ENCODE data around the gene ALPK3. TPM values are rescaled to one million over a fixed set of nuclear protein-coding genes. Genes with fewer than 3 reads are reported as not detected.

Gene ALPK3
- polyA plus RNA-seq, 1 donor (not counting 4 experiments of a cell fraction or from before 2014, with no cell fraction given), result 0.07 TPM

DNA sequence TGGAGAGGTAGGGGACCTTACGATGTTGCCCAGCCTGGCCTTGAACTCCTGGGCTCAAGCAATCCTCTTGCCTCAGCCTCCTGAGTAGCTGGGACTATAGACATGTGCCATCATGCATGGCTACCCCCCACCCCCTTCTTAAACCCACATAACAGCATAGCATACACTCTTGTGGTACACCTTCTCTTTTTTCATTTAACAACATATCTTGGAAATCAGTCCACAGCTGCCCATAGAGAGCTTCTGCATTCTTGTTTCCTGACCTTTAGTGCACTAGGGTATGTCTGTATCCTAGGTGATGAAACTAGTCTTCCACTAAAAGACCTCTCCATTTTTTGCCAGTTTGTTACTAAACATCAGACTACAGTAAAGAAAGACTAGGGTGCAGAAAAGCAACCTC, 100.3 kb downstream of the ALPK3 start:
- TF ChIP-seq, protein P1, sequence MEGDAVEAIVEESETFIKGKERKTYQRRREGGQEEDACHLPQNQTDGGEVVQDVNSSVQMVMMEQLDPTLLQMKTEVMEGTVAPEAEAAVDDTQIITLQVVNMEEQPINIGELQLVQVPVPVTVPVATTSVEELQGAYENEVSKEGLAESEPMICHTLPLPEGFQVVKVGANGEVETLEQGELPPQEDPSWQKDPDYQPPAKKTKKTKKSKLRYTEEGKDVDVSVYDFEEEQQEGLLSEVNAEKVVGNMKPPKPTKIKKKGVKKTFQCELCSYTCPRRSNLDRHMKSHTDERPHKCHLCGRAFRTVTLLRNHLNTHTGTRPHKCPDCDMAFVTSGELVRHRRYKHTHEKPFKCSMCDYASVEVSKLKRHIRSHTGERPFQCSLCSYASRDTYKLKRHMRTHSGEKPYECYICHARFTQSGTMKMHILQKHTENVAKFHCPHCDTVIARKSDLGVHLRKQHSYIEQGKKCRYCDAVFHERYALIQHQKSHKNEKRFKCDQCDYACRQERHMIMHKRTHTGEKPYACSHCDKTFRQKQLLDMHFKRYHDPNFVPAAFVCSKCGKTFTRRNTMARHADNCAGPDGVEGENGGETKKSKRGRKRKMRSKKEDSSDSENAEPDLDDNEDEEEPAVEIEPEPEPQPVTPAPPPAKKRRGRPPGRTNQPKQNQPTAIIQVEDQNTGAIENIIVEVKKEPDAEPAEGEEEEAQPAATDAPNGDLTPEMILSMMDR (optimal IDR thresholded peaks at IDR 0.05 in 1 of 3, IDR thresholded peaks at IDR 0.05 in 1 of 3, conservative IDR thresholded peaks at IDR 0.05 in 1 of 3; ENCODE audit: extremely low read depth in 1 of 3, insufficient read depth in 2 of 3, low read length in 3 of 3), result no peak
- no peak for TF ChIP-seq EZH2 (IDR thresholded peaks at IDR 0.05; ENCODE audit: low read length)
- no peak overlapping the region for H3K4me2 ChIP-seq (ENCODE audit: control insufficient read depth, extremely low read depth, insufficient read depth, low read depth, low read length)
- no peaks in the 10 kb centered on the region for H3K79me2 ChIP-seq (ENCODE audit: control insufficient read depth, insufficient read depth, low read length)
- H3K9me1 ChIP-seq (ENCODE audit: control insufficient read depth, extremely low read depth, insufficient read depth, low read length), result no peaks in the 10 kb centered on the region
- no peaks in the 10 kb centered on the region for H4K20me1 ChIP-seq (ENCODE audit: control insufficient read depth, extremely low read depth, insufficient read depth, low read length)
- no peak overlapping the region for H2AFZ ChIP-seq (ENCODE audit: control insufficient read depth, low read length)
- peaks cover 18% of the 10 kb centered on the region for H3K4me1 ChIP-seq (ENCODE audit: control insufficient read depth, extremely low read depth, insufficient read depth, low read length)
- no peak for FAIRE-seq
- no peak overlapping the region for H3K4me3 ChIP-seq (ENCODE audit: control insufficient read depth in 2 of 3, extremely low read depth in 1 of 3, insufficient read depth in 2 of 3, low read depth in 1 of 3, low read length in 3 of 3)
- DNase-seq (ENCODE audit: low read depth, low spot score), result no peak
- no peak overlapping the region for H3K27ac ChIP-seq (ENCODE audit: control insufficient read depth, insufficient read depth, low read length)
- no peak overlapping the region for H3K9ac ChIP-seq (ENCODE audit: control insufficient read depth, extremely low read depth, insufficient read depth, low read length)
- dilution Hi-C loops (cut with MboI; ENCODE audit: extremely low pct_ligation_motif_present, low sequenced_read_pairs), result no loop called here
- no peaks in the 10 kb centered on the region for H3K27me3 ChIP-seq (ENCODE audit: control insufficient read depth, extremely low read depth, insufficient read depth, low read length)
- H3K9me3 ChIP-seq (ENCODE audit: control insufficient read depth, low read depth, low read length), result no peaks in the 10 kb centered on the region
- no peaks in the 10 kb centered on the region for H3K36me3 ChIP-seq (ENCODE audit: control insufficient read depth in 2 of 2, extremely low read depth in 1 of 2, insufficient read depth in 2 of 2, low read length in 2 of 2)

DNA sequence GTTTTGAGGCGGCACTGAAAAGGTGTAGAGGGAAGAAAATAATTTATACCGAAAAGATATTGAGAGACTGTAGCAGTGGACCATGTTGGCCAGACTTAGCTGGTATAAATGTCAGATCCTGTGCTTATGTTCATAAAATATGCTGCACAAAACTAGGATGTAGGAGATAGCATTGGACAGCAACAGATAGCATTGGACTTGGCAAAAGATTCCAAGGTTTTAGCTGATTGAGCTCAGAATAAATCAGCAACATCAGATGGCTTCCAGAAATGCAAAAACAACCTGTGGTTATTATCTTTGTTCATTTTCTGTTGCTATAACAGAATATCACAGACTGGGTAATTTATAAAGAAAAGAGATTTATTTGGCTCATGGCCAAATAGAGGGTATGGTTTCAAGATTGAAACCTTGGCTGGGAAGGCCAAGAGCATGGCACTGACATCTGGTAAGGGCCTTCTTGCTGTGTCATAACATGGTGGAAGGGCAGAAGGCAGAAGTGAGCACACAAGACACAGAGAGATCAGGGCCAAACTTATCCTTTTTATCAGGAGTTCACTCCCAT, 102.0 kb downstream of the ALPK3 start:
- Histone ChIP-seq H3K79me2 (ENCODE audit: control insufficient read depth, insufficient read depth, low read length) (no peaks in the 10 kb centered on the region), H3K4me3 (ENCODE audit: control insufficient read depth in 2 of 3, extremely low read depth in 1 of 3, insufficient read depth in 2 of 3, low read depth in 1 of 3, low read length in 3 of 3) (no peak overlapping the region), H3K4me2 (ENCODE audit: control insufficient read depth, extremely low read depth, insufficient read depth, low read depth, low read length) (no peak overlapping the region), H3K9ac (ENCODE audit: control insufficient read depth, extremely low read depth, insufficient read depth, low read length) (no peak overlapping the region), H3K36me3 (ENCODE audit: control insufficient read depth in 2 of 2, extremely low read depth in 1 of 2, insufficient read depth in 2 of 2, low read length in 2 of 2) (no peaks in the 10 kb centered on the region), H2AFZ (ENCODE audit: control insufficient read depth, low read length) (no peak overlapping the region), H3K27ac (ENCODE audit: control insufficient read depth, insufficient read depth, low read length) (no peak overlapping the region), H3K27me3 (ENCODE audit: control insufficient read depth, extremely low read depth, insufficient read depth, low read length) (no peaks in the 10 kb centered on the region), H3K4me1 (ENCODE audit: control insufficient read depth, extremely low read depth, insufficient read depth, low read length) (peaks cover 13% of the 10 kb centered on the region), H4K20me1 (ENCODE audit: control insufficient read depth, extremely low read depth, insufficient read depth, low read length) (no peaks in the 10 kb centered on the region), H3K9me1 (ENCODE audit: control insufficient read depth, extremely low read depth, insufficient read depth, low read length) (no peaks in the 10 kb centered on the region), H3K9me3 (ENCODE audit: control insufficient read depth, low read depth, low read length) (no peaks in the 10 kb centered on the region)
- TF ChIP-seq, protein P1 (optimal IDR thresholded peaks at IDR 0.05 in 1 of 3, IDR thresholded peaks at IDR 0.05 in 1 of 3, conservative IDR thresholded peaks at IDR 0.05 in 1 of 3; ENCODE audit: extremely low read depth in 1 of 3, insufficient read depth in 2 of 3, low read length in 3 of 3), result no peak
- dilution Hi-C loops (cut with MboI; ENCODE audit: extremely low pct_ligation_motif_present, low sequenced_read_pairs), result no loop called here
- DNase-seq (ENCODE audit: low read depth, low spot score) (no peak), FAIRE-seq (no peak)
